Endothelial cell of umbilical vein (primary cell): ENCODE data around the gene IMPG2. TPM values are rescaled to one million over a fixed set of nuclear protein-coding genes. Genes with fewer than 3 reads are reported as not detected.

ENCODE experiments used
- BruUV-seq: library from RNA; stranded (reverse); fragments of 400-500 nt; replicated peaks from 2 replicates; lab custom pipeline; 2021; lab: Mats Ljungman, UMichigan
- CTCF ChIA-PET: fragments of 300-600, 350-600 bp; sonication (Branson Sonifier 250); formaldehyde crosslinking; loops from one replicate; lab custom pipeline; 2021; ENCODE audit warnings: antibody characterized with exemption, inconsistent platforms; lab: Charles Lee
- POLR2A ChIA-PET: fragments of 300-600, 350-600 bp; sonication (Branson Sonifier 250); formaldehyde crosslinking; loops from one replicate; lab custom pipeline; 2021; ENCODE audit warnings: antibody characterized with exemption, inconsistent platforms; lab: Charles Lee
- DNase-seq: peaks from one replicate; pipeline ENCODE4 v3.0.0-alpha.2; 2011; ENCODE audit warnings: low read depth, low spot score
- FAIRE-seq: peaks from 2 replicates; lab custom pipeline; 2011; peaks lifted over from hg19 to GRCh38; lab: Jason Lieb, UNC
- H2AFZ ChIP-seq: 2 replicates; pipeline ENCODE4 v1.6.0; 2012; ENCODE audit warnings: low read depth, low read length, control low read depth, inconsistent platforms
- H3K27ac ChIP-seq: 2 replicates; pipeline ENCODE4 v1.5.1; 2011; ENCODE audit warnings: low read depth, mild to moderate bottlenecking, control low read depth, low read length, moderate library complexity; ENCODE audit not compliant: insufficient read depth
- H3K27me3 ChIP-seq, 2 experiments: 2 replicates each; pipeline versions ENCODE4 v1.6.0 to v1.6.1; 2011; ENCODE audit warnings: low read length in 2 of 2, mixed read lengths in 1 of 2; ENCODE audit not compliant: control insufficient read depth in 2 of 2, insufficient read depth in 2 of 2
- H3K36me3 ChIP-seq, 2 experiments: 2 replicates in 1 of 2; 3 replicates in 1 of 2; pipeline ENCODE4 v1.5.1; 2011; ENCODE audit warnings: low read length in 2 of 2, mild to moderate bottlenecking in 1 of 2, moderate library complexity in 1 of 2; ENCODE audit not compliant: control insufficient read depth in 2 of 2, insufficient read depth in 2 of 2; ENCODE audit errors: extremely low read depth in 1 of 2
- H3K4me1 ChIP-seq: 3 replicates; pipeline ENCODE4 v1.5.1; 2011; ENCODE audit warnings: mild to moderate bottlenecking, low read length; ENCODE audit not compliant: control insufficient read depth, insufficient read depth; ENCODE audit errors: extremely low read depth
- H3K4me2 ChIP-seq: 2 replicates; pipeline ENCODE4 v1.6.1; 2011; ENCODE audit warnings: low read length, control low read depth, mixed read lengths; ENCODE audit not compliant: insufficient read depth
- H3K4me3 ChIP-seq, 3 experiments: fragments of 200-600 bp in 1 of 3; sonication (generic), shearing (Covaris generic) in 1 of 3; replicated peaks in 1 of 3; 2 replicates each; pipeline ENCODE4 v1.5.1; 2011 to 2016; ENCODE audit warnings: control low read depth in 3 of 3, low read length in 3 of 3, mild to moderate bottlenecking in 2 of 3, inconsistent platforms in 1 of 3, low read depth in 1 of 3, moderate library complexity in 1 of 3; ENCODE audit not compliant: insufficient read depth in 1 of 3
- H3K79me2 ChIP-seq: 2 replicates; pipeline ENCODE4 v1.6.0; 2012; ENCODE audit warnings: low read length, inconsistent platforms; ENCODE audit not compliant: control insufficient read depth, insufficient read depth
- H3K9ac ChIP-seq: replicated peaks from 2 replicates; pipeline ENCODE3; 2011; ENCODE audit warnings: low read length, control low read depth; ENCODE audit not compliant: insufficient read depth; ENCODE audit errors: extremely low read depth
- H3K9me1 ChIP-seq: replicated peaks from 3 replicates; pipeline ENCODE4 v1.6.0; 2011; ENCODE audit warnings: mild to moderate bottlenecking, low read length; ENCODE audit not compliant: control insufficient read depth, insufficient read depth; ENCODE audit errors: extremely low read depth
- H3K9me3 ChIP-seq: replicated peaks from 2 replicates; pipeline ENCODE4 v1.5.1; 2012; ENCODE audit warnings: low read length, inconsistent platforms; ENCODE audit not compliant: control insufficient read depth, insufficient read depth
- H4K20me1 ChIP-seq: replicated peaks from 2 replicates; pipeline ENCODE3; 2011; ENCODE audit warnings: mild to moderate bottlenecking, low read length; ENCODE audit not compliant: control insufficient read depth, insufficient read depth; ENCODE audit errors: extremely low read depth
- EZH2 ChIP-seq: IDR thresholded peaks from 2 replicates; pipeline ENCODE4 v1.6.1; 2012; ENCODE audit warnings: borderline replicate concordance, low read depth, mild to moderate bottlenecking, moderate library complexity, low read length, inconsistent platforms; ENCODE audit not compliant: severe bottlenecking
- FOS ChIP-seq: IDR thresholded peaks from 2 replicates; pipeline ENCODE4 v1.6.1; 2011; ENCODE audit warnings: mild to moderate bottlenecking, low read length, moderate library complexity, borderline replicate concordance; ENCODE audit not compliant: insufficient read depth
- GATA2 ChIP-seq: IDR thresholded peaks from 2 replicates; pipeline ENCODE4 v1.7.0; 2011; ENCODE audit warnings: low read depth, mild to moderate bottlenecking, moderate library complexity, mixed read lengths, low read length; ENCODE audit not compliant: insufficient read length, insufficient read depth
- JUN ChIP-seq: IDR thresholded peaks from 2 replicates; pipeline ENCODE4 v1.6.1; 2011; ENCODE audit warnings: borderline replicate concordance, low read depth; ENCODE audit not compliant: insufficient read length, insufficient read depth
- MAX ChIP-seq: IDR thresholded peaks from 2 replicates; pipeline ENCODE4 v1.6.1; 2011; ENCODE audit not compliant: insufficient read depth, insufficient read length
- MYC ChIP-seq: IDR thresholded peaks from one replicate; pipeline ENCODE4 v1.6.1; 2011; ENCODE audit warnings: mild to moderate bottlenecking, low read depth, low read length
- POLR2A ChIP-seq: IDR thresholded peaks from 2 replicates; pipeline ENCODE4 v1.6.1; 2012; ENCODE audit warnings: low read depth, mild to moderate bottlenecking, control low read depth, low read length
- POLR2AphosphoS5 ChIP-seq: IDR thresholded peaks from 2 replicates; pipeline ENCODE4 v1.6.1; 2012; ENCODE audit warnings: low read depth, mild to moderate bottlenecking, control low read depth, low read length, moderate library complexity; ENCODE audit not compliant: insufficient read depth
- dilution Hi-C: fragments of 300-500 bp; cut with MboI; formaldehyde crosslinking; loops from one replicate; pipeline ENCODE4 v1.15.0; 2019; ENCODE audit warnings: low sequenced_read_pairs; ENCODE audit not compliant: extremely low pct_ligation_motif_present
- intact Hi-C: fragments of 100-400 bp; cut with micrococcal nuclease; formaldehyde crosslinking; loops from one replicate; pipeline ENCODE4 v1.10.0; 2022
- polyA plus RNA-seq, 4 experiments: library from polyadenylated mRNA; depleted of rRNA in 3 of 4; stranded (reverse) in 3 of 4; unstranded in 1 of 4; fragments of >200 nt; gene quantifications; 2 replicates each; pipeline versions ENCODE4 v1.2.1 to v1.2.3, GENCODE V29; 2011 to 2012; ENCODE audit warnings: missing spikeins in 1 of 4
- total RNA-seq: library from RNA; stranded (reverse); gene quantifications from 2 replicates; pipeline ENCODE4 v1.2.3, GENCODE V29; 2021
- TF ChIP-seq, protein P1 (sequence below), 2 donors: IDR thresholded peaks; 1 replicate in 1 of 2; 2 replicates in 1 of 2; pipeline ENCODE4 v1.5.1; 2011; ENCODE audit warnings: low read length in 2 of 2, mild to moderate bottlenecking in 2 of 2, moderate library complexity in 2 of 2, control low read depth in 1 of 2, inconsistent platforms in 1 of 2, low read depth in 1 of 2; ENCODE audit not compliant: insufficient read depth in 1 of 2; ENCODE audit errors: extremely low read depth in 1 of 2

IMPG2 gene
- total and polyA plus RNA-seq, 2 donors (not counting 3 experiments of a cell fraction or from before 2014, with no cell fraction given): 0.39 to 0.71 TPM

DNA sequence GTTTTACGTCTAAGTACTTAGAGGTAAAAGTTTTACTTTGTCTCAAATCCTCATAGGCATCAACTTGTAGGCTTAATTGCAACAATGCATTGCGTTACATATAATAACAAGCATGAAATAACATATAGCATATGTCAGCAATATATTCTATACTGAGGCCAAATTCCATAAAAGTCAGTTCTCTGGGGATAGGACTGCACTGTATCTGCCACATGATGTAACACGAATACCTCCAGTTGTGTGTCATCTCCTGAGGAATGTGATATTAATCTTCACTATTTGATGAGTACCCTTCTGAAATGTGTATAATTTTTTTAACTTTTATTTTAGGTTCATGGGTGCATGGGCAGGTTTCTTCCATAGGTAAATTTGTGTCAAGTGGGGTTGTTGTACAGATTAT lies 126.4 kb downstream of the IMPG2 start:
- Histone ChIP-seq H3K9ac (no peak overlapping the region), H2AFZ (no peak overlapping the region), H3K27me3 (no peaks in the 10 kb centered on the region), H3K27ac (no peak overlapping the region), H4K20me1 (no peaks in the 10 kb centered on the region), H3K36me3 (no peaks in the 10 kb centered on the region), H3K4me3 (no peak overlapping the region), H3K4me1 (peaks cover 23% of the 10 kb centered on the region), H3K9me3 (no peaks in the 10 kb centered on the region), H3K79me2 (no peaks in the 10 kb centered on the region), H3K9me1 (no peaks in the 10 kb centered on the region), H3K4me2 (no peak overlapping the region)
- intact Hi-C loops: no loop called here
- ChIA-PET CTCF (interaction anchor here (1.4 to 3.5 kb wide), 2 partner anchors 124 to 301 kb away, joined by 7 to 14 read pairs; no protein-coding TSS in a partner anchor), POLR2A (no interaction called here)
- FAIRE-seq (no peak), DNase-seq (no peak)
- TF ChIP-seq JUN: no peak
- no peak for TF ChIP-seq MAX
- no peak for TF ChIP-seq EZH2
- TF ChIP-seq POLR2A: no peak
- no peak for TF ChIP-seq GATA2
- TF ChIP-seq FOS: no peak
- no peak for TF ChIP-seq MYC
- TF ChIP-seq, protein P1, sequence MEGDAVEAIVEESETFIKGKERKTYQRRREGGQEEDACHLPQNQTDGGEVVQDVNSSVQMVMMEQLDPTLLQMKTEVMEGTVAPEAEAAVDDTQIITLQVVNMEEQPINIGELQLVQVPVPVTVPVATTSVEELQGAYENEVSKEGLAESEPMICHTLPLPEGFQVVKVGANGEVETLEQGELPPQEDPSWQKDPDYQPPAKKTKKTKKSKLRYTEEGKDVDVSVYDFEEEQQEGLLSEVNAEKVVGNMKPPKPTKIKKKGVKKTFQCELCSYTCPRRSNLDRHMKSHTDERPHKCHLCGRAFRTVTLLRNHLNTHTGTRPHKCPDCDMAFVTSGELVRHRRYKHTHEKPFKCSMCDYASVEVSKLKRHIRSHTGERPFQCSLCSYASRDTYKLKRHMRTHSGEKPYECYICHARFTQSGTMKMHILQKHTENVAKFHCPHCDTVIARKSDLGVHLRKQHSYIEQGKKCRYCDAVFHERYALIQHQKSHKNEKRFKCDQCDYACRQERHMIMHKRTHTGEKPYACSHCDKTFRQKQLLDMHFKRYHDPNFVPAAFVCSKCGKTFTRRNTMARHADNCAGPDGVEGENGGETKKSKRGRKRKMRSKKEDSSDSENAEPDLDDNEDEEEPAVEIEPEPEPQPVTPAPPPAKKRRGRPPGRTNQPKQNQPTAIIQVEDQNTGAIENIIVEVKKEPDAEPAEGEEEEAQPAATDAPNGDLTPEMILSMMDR (IDR thresholded peaks at IDR 0.05; ENCODE audit: extremely low read depth in 1 of 2, insufficient read depth in 1 of 2, low read depth in 1 of 2, low read length in 2 of 2): no peak
- no peak for TF ChIP-seq POLR2AphosphoS5
- BruUV-seq: no TSS peak
- dilution Hi-C loops: no loop called here
